Measurements from ENCODE around the gene DMRTA1. TPM values are rescaled to one million over a fixed set of nuclear protein-coding genes. Genes with fewer than 3 reads are reported as not detected.
"Not testable (repeated sequence)": the region's sequence is repeated elsewhere in the genome, so short reads cannot be mapped to it uniquely, and the experiment has no call there.

DMRTA1 gene
- polyA plus RNA-seq, 1 of the 3 experiments (the other 2 are of a cell fraction): 0.03 TPM

DNA sequence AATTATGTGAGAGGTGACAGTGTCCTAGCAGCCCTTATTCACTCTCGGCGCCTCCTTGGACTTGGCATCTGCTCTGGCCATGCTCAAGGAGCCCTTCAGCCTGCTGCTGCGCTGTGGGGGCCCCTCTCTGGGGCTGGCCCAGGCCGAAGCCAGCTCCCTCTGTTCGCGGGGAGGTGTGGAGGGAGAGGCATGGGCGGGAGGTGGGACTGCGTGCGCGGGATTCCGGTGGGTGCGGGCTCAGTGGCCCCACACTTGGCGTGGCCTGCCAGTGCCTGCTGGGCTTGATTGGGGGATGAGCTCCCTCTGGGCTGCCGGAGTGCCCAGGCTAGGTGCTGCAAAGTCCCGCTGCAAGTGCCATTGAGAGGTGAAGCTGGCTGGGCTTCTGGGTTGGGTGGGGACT is 12.9 kb upstream of the DMRTA1 start (continued):
- TF ChIP-seq, protein P1, sequence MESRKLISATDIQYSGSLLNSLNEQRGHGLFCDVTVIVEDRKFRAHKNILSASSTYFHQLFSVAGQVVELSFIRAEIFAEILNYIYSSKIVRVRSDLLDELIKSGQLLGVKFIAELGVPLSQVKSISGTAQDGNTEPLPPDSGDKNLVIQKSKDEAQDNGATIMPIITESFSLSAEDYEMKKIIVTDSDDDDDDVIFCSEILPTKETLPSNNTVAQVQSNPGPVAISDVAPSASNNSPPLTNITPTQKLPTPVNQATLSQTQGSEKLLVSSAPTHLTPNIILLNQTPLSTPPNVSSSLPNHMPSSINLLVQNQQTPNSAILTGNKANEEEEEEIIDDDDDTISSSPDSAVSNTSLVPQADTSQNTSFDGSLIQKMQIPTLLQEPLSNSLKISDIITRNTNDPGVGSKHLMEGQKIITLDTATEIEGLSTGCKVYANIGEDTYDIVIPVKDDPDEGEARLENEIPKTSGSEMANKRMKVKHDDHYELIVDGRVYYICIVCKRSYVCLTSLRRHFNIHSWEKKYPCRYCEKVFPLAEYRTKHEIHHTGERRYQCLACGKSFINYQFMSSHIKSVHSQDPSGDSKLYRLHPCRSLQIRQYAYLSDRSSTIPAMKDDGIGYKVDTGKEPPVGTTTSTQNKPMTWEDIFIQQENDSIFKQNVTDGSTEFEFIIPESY (IDR thresholded peaks at IDR 0.05; ENCODE audit: borderline replicate concordance, low read depth): no peak
- TF ChIP-seq SMC3 (IDR thresholded peaks at IDR 0.05; ENCODE audit: low read depth, low read length) (no peak), FOSL2 (IDR thresholded peaks at IDR 0.05; ENCODE audit: borderline replicate concordance, low read depth) (no peak), EP300 (IDR thresholded peaks at IDR 0.05; ENCODE audit: borderline replicate concordance in 1 of 2, low read depth in 1 of 2, low read length in 1 of 2) (no peak)

DNA sequence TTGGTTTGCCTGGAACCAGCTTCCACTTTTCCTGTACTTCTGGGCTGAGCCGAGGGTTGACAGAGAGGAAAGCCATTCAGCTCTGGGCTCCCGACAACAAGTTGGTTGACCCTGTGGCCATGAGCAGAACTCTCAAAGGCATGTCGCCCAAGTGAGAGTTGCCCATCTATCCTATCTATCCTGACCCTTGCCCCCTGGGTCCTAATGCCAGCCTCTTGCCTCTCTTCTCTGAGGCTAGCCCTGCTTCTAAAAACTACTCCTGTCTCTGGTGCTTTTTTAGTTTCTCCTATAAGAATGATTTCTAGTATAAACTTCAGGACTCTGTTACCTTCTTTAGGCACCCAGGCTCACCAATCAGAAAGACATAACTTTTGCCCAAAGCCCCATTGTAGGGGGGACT is 11.4 kb upstream of the DMRTA1 start:
- H3K79me2 ChIP-seq (ENCODE audit: insufficient read depth); H2AFZ ChIP-seq (ENCODE audit: low read depth); DNase-seq; H3F3A ChIP-seq (replicated peaks; ENCODE audit: insufficient read depth); H3K4me3 ChIP-seq (ENCODE audit: low read depth in 2 of 2, low read length in 1 of 2); H3K9me2 ChIP-seq; H3K4me1 ChIP-seq (ENCODE audit: control insufficient read depth in 1 of 2, insufficient read depth in 2 of 2, low read depth in 1 of 2, low read length in 1 of 2); POLR2A ChIA-PET; H3K27ac ChIP-seq (ENCODE audit: low read depth in 2 of 2, low read length in 1 of 2); H3K9ac ChIP-seq; H4K20me1 ChIP-seq (ENCODE audit: insufficient read depth); H3K4me2 ChIP-seq; H3K27me3 ChIP-seq (ENCODE audit: insufficient read depth); H3K36me3 ChIP-seq (replicated peaks in 1 of 2; ENCODE audit: control insufficient read depth in 1 of 2, insufficient read depth in 2 of 2, low read length in 1 of 2); H3K9me3 ChIP-seq; CTCF ChIA-PET: not testable (repeated sequence)
- WGBS (ENCODE audit: low lambda C conversion rate): 7% methylated on average over 3 of the region's 3 CpGs

DNA sequence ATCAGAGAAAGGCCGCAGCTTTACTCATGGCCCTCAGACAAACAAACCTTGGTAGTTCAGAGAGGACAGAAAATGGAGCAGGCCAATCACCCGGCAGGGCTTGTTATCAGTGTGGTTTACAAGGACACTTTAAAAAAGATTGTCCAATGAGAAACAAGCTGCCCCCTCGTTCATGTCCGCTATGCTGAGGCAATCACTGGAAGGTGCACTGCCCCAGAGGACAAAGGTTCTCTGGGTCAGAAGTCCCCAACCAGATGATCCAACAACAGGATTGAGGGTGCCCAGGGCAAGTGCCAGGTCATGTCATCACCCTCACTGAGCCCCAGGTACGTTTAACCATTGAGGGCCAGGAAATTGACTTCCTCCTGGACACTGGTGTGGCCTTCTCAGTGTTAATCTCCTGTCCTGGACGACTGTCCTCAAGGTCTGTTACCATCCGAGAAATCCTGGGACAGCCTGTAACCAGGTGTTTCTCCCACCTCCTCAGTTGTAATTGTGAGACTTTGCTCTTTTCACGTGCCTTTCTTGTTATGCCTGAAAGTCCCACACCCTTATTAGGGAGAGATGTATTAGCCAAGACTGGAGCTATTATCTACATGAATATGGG is 9.1 kb upstream of the DMRTA1 start:
- DNase-seq; H3K4me2 ChIP-seq; H3K4me1 ChIP-seq (ENCODE audit: control insufficient read depth in 1 of 2, insufficient read depth in 2 of 2, low read depth in 1 of 2, low read length in 1 of 2); H3K27ac ChIP-seq (ENCODE audit: low read depth in 2 of 2, low read length in 1 of 2); POLR2A ChIA-PET; H3K9me3 ChIP-seq; H3F3A ChIP-seq (replicated peaks; ENCODE audit: insufficient read depth); H3K36me3 ChIP-seq (replicated peaks in 1 of 2; ENCODE audit: control insufficient read depth in 1 of 2, insufficient read depth in 2 of 2, low read length in 1 of 2); H3K79me2 ChIP-seq (ENCODE audit: insufficient read depth); H3K4me3 ChIP-seq (ENCODE audit: low read depth in 2 of 2, low read length in 1 of 2); H4K20me1 ChIP-seq (ENCODE audit: insufficient read depth); H3K27me3 ChIP-seq (ENCODE audit: insufficient read depth); H3K9ac ChIP-seq; H2AFZ ChIP-seq (ENCODE audit: low read depth); H3K9me2 ChIP-seq: not testable (repeated sequence)
- CTCF ChIA-PET: interaction anchor here (1.1 kb wide), 1 partner anchor 15 kb away, joined by 3 read pairs; no protein-coding TSS in a partner anchor
- 27% methylated on average over 5 of the region's 8 CpGs for WGBS (ENCODE audit: low lambda C conversion rate)

DNA sequence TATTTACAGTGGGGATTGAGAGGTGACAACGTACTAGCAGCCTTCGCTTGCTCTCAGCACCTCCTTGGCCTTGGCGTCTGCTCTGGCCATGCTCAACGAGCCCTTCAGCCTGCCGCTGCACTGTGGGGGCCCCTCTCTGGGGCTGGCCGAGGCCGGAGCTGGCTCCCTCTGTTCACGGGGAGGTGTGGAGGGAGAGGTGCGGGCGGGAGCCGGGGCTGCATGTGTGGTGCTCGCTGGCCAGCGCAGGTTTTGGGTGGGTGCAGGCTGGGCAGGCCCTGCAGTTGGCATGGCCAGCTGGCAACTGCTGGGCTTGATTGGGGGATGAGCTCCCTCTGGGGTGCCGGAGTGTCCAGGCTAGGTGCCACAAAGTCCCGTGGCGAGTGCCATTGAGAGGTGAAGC is 5.8 kb upstream of the DMRTA1 start:
- DNase-seq: no peak
- no peak overlapping the region for H3K9ac ChIP-seq
- POLR2A ChIA-PET: no interaction called here
- 15% methylated on average over 8 of the region's 16 CpGs for WGBS (ENCODE audit: low lambda C conversion rate)
- H2AFZ ChIP-seq (ENCODE audit: low read depth): no peak overlapping the region
- no peaks in the 10 kb centered on the region for H3K9me3 ChIP-seq
- no peaks in the 10 kb centered on the region for H3K36me3 ChIP-seq (replicated peaks in 1 of 2; ENCODE audit: control insufficient read depth in 1 of 2, insufficient read depth in 2 of 2, low read length in 1 of 2)
- H3K79me2 ChIP-seq (ENCODE audit: insufficient read depth): no peaks in the 10 kb centered on the region
- H3F3A ChIP-seq (replicated peaks; ENCODE audit: insufficient read depth): no peaks in the 10 kb centered on the region
- no peaks in the 10 kb centered on the region for H3K4me1 ChIP-seq (ENCODE audit: control insufficient read depth in 1 of 2, insufficient read depth in 2 of 2, low read depth in 1 of 2, low read length in 1 of 2)
- no peaks in the 10 kb centered on the region for H3K9me2 ChIP-seq
- TF ChIP-seq MEF2A (IDR thresholded peaks at IDR 0.05; ENCODE audit: borderline replicate concordance, low read depth) (no peak), NRF1 (IDR thresholded peaks at IDR 0.05; ENCODE audit: low read depth, low read length) (no peak), EZH2phosphoT487 (IDR thresholded peaks at IDR 0.05; ENCODE audit: borderline replicate concordance, low read depth) (no peak), TCF12 (IDR thresholded peaks at IDR 0.05) (no peak), RCOR1 (IDR thresholded peaks at IDR 0.05; ENCODE audit: low read length) (no peak), CHD2 (IDR thresholded peaks at IDR 0.05; ENCODE audit: low read length, partially characterized antibody) (no peak), FOXM1 (IDR thresholded peaks at IDR 0.05; ENCODE audit: low read depth) (no peak), GATA2 (CRISPR knock-in tag; IDR thresholded peaks at IDR 0.05) (no peak)
- TF ChIP-seq, protein P2, sequence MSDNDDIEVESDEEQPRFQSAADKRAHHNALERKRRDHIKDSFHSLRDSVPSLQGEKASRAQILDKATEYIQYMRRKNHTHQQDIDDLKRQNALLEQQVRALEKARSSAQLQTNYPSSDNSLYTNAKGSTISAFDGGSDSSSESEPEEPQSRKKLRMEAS (IDR thresholded peaks at IDR 0.05; ENCODE audit: low read depth): no peak
- TF ChIP-seq, protein P3, sequence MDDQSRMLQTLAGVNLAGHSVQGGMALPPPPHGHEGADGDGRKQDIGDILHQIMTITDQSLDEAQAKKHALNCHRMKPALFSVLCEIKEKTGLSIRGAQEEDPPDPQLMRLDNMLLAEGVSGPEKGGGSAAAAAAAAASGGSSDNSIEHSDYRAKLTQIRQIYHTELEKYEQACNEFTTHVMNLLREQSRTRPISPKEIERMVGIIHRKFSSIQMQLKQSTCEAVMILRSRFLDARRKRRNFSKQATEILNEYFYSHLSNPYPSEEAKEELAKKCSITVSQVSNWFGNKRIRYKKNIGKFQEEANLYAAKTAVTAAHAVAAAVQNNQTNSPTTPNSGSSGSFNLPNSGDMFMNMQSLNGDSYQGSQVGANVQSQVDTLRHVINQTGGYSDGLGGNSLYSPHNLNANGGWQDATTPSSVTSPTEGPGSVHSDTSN (IDR thresholded peaks at IDR 0.05): no peak
- TF ChIP-seq, protein P4, sequence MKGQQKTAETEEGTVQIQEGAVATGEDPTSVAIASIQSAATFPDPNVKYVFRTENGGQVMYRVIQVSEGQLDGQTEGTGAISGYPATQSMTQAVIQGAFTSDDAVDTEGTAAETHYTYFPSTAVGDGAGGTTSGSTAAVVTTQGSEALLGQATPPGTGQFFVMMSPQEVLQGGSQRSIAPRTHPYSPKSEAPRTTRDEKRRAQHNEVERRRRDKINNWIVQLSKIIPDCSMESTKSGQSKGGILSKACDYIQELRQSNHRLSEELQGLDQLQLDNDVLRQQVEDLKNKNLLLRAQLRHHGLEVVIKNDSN (IDR thresholded peaks at IDR 0.05; ENCODE audit: borderline replicate concordance, low read depth): no peak
- TF ChIP-seq, protein P5, sequence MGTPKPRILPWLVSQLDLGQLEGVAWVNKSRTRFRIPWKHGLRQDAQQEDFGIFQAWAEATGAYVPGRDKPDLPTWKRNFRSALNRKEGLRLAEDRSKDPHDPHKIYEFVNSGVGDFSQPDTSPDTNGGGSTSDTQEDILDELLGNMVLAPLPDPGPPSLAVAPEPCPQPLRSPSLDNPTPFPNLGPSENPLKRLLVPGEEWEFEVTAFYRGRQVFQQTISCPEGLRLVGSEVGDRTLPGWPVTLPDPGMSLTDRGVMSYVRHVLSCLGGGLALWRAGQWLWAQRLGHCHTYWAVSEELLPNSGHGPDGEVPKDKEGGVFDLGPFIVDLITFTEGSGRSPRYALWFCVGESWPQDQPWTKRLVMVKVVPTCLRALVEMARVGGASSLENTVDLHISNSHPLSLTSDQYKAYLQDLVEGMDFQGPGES (IDR thresholded peaks at IDR 0.05; ENCODE audit: low read depth, low read length): no peak
- H3K27ac ChIP-seq (ENCODE audit: low read depth in 2 of 2, low read length in 1 of 2): no peak overlapping the region
- no peak overlapping the region for H3K4me3 ChIP-seq (ENCODE audit: low read depth in 2 of 2, low read length in 1 of 2)
- CTCF ChIA-PET: interaction anchor here (1.3 kb wide), 1 partner anchor 11 kb away, joined by 4 read pairs; no protein-coding TSS in a partner anchor
- H3K4me2 ChIP-seq: no peak overlapping the region
- H4K20me1 ChIP-seq (ENCODE audit: insufficient read depth): no peaks in the 10 kb centered on the region
- no peaks in the 10 kb centered on the region; the same call in 1 of the 2 replicates for H3K27me3 ChIP-seq (ENCODE audit: insufficient read depth)
